Measurements from ENCODE around the gene PRKAR1B.
"Not testable (repeated sequence)": the region's sequence is repeated elsewhere in the genome, so short reads cannot be mapped to it uniquely, and the experiment has no call there.

PRKAR1B gene

GRCh38 chr7:668139-668931, 58.7 kb downstream of the PRKAR1B start:
- no peak for DNase-seq (ENCODE audit: low spot score)

- no peak for DNase-seq (ENCODE audit: low spot score)
These were observed 60.4 kb downstream of the PRKAR1B start for GRCh38 chr7:666454-667292.

GRCh38 chr7:665736-666453, 61.2 kb downstream of the PRKAR1B start:
- no peak for DNase-seq (ENCODE audit: low spot score)

- DNase-seq (ENCODE audit: low spot score) = no peak
These were observed 61.9 kb downstream of the PRKAR1B start for GRCh38 chr7:664997-665735.

DNA sequence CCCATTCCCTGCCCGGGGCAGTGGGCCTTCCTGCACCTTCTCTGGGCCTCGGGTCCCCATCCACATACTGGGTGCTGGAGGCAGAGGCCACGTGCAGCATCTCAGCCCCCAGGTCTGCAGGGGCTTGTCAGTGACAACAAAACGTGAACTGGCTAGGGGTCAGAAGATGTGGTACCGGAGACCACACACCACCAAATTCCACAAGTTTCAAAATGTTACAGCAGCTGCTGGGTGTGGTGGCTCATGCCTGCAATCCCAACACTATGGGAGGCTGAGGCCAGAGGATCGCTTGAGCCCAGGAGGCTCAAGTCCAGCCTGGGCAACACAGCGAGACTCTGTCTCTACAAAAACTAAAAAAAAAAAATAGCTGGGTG, 62.7 kb downstream of the PRKAR1B start:
- no peak for DNase-seq (ENCODE audit: low spot score)

- DNase-seq (ENCODE audit: low spot score) = no peak
These were observed 64.5 kb downstream of the PRKAR1B start for GRCh38 chr7:662576-662975.

GRCh38 chr7:659996-660395, 67.1 kb downstream of the PRKAR1B start:
- DNase-seq (ENCODE audit: low spot score) = no peak

DNA sequence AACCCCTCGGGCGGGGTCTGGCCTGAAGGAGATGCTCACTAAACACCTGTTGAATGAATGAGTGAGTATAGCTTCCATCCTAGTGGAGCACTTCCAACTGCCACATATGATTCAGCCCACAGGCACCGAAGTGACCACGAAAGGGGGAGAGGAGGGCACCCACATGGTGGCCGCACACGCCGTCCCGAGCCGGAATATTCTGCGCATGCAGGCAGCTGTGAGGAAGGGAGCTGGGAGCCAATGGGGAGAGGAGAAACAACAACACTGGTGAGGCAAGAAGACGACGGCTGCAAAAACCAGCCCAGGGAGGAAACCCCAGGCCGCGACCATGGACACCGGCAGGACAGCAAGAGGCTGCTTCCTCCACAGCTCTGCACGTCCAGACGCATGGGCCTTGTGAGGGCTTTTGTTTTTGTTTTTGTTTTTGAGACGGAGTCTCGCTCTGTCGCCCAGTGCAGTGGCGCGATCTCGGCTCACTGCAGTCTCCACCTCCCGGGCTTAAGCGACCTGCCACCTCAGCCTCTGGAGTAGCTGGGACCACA, 67.7 kb downstream of the PRKAR1B start:
- no peak for DNase-seq (ENCODE audit: low spot score)

DNA sequence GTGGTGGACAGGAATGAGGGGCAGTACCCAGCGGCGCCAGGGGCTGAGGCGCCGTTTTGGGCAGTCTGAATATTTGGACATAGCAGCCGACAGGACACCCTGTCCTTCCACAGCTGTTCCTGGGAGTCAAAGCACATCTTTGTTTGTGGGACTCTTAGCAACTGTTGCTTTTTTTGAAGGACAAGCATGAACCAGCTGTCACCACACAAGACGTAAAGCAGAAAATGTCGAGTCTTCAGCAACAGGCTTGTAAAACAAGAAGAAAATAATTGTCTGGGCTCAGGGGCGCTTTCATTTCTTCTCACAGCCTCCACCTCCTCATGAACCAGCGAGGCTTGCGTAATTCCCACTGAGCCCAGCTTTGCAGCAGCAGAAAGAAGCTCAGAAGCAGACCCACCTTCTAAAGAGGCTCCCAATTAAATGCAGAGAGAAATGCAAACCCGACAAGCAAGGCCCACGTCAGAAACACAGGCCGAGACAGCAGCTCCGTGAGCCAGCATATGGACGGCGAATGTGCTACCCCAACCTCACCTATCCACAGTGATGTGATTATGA, 69.4 kb downstream of the PRKAR1B start:
- DNase-seq (ENCODE audit: low spot score) = no peak

DNA sequence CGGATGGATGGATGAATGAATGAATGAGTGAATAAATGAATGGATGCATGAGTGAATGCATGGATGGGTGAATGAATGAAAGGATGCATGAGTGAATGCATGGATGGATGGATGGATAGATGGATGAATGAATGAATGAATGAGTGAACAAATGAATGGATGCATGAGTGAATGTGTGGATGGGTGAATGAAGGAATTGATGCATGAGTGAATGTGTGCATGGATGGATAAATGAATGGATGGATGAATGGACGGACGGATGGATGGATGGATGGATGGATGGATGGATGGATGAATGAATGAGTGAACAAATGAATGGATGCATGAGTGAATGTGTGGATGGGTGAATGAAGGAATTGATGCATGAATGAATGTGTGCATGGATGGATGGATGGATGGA, 70.1 kb downstream of the PRKAR1B start:
- DNase-seq (ENCODE audit: low spot score) = not testable (repeated sequence)

DNA sequence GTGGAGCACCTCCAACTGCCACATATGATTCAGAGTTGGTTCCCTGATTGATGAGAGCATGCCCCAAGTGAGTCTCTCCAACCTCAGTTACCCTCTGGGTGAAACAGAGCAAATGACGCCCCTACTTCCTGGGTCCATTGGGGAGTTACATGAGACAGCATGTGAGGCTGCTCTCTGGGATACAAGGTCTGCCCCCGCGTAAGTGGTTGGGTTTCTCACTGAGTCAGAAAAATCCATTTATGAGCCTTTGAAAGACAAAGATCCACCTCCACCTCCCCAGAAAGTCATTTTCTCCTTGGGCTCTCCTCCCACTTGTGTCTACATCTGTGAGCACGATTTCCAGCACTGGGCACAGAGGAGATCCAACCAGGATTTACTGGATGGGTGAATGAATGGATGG, 71.3 kb downstream of the PRKAR1B start:
- DNase-seq (ENCODE audit: low spot score) = no peak

DNA sequence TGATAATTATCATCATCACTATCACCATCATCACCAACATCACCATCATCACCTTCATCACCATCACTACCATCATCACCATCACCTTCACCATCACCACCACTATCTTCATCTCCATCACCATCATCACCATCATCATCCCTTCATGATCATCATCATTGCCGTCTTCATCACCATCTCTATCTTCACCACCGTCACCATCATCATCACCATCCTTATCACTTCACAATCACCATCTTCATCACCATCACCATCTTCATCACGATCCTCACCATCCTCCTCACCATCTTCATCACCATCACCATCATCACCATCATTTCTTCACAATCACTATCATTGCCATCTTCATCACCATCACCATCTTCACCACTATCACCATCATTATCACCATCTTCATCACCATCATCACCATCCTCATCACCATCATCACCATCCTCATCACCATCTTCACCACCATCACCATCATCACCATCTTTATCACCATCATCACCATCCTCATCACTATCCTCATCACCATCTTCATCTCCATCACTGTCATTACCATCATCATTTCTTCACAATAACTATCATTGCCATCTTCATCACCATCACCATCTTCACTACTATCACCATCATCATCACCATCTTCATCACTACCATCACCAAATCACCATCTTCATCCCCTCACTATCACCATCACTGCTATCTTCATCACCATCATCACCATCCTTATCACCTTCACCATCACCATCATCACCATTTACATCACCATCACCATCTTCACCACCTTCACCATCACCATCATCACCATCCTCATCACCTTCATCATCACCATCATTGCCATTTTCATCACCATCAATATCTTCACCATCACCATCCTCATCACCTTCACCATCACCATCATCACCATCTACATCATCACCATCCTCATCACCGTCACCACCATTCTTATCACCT, 73.0 kb downstream of the PRKAR1B start:
- DNase-seq (ENCODE audit: low spot score) = no peak

DNA sequence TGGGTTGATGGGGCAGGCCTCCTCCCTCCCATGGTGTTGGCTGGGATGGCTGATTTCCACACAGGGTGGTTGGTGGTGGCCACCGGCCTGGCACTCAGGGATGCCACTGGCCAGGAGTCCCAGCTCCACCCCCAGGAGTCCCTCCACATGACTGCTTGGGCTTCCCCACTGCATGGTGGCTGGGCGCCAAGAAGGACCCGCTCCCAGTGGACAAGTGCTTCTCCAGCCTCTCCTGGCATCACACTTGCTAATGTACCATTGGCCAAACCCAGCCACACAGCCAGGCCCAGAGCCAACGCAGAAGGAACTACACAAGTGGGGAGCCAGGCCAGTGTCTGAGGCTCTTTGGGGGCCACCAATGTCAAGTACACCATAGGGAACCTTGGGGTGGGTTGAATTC, 74.2 kb downstream of the PRKAR1B start:
- no peak for DNase-seq (ENCODE audit: low spot score)

- not testable (repeated sequence) for DNase-seq (ENCODE audit: low spot score)
These were observed 74.9 kb downstream of the PRKAR1B start for GRCh38 chr7:652167-652566.

DNA sequence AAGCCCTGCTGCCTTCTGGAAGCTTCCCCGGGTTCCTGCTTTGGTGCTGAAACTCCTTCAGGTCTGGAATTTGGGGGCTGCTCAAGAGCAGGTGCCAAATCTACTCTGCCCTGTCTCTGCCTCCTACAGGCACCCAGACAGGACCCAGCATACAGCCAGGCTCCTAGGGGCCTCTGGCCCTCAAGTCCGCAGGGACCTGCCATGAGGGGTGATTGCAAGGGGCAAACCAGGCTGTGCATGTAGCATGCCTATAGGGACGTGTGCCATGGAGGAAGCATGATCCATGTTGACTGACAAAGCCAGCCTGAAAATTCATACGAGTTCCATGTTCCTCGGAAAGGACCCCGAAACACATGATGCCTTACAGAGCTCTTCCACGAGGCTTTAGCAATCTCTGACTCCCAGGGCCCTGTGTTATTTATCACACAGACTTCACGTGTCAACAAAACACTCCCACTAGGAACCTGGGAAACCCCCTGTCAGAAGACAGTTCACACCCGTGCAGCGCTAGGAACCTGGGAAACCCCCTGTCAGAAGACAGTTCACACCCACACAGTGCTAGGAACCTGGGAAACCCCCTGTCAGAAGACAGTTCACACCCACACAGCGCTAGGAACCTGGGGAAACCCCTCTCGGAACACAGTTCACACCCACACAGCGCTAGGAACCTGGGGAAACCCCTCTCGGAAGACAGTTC, 75.9 kb downstream of the PRKAR1B start:
- DNase-seq (ENCODE audit: low spot score) = no peak

GRCh38 chr7:650339-651031, 76.6 kb downstream of the PRKAR1B start:
- DNase-seq (ENCODE audit: low spot score) = no peak

- no peak for DNase-seq (ENCODE audit: low spot score)
These were observed 80.1 kb downstream of the PRKAR1B start for GRCh38 chr7:646951-647350.

DNA sequence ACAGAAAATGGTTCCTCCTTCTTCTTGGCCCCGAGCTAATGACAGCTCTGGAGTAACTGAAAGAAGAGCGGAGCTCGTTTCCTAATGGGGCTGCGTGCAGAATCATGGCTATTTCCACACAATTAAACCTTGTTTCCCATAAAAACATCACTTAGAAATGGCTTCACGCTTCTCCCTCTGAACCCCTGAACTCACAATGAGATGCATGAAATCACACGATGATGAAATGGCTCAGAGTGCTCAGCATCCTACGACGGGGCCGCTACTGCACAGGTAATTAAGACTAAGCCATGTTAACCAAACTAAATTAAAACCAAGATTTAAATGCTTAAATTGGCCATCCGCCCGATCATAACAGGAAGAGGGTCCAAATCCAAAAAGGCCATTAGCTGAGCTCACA, 80.6 kb downstream of the PRKAR1B start:
- no peak for DNase-seq (ENCODE audit: low spot score)

DNA sequence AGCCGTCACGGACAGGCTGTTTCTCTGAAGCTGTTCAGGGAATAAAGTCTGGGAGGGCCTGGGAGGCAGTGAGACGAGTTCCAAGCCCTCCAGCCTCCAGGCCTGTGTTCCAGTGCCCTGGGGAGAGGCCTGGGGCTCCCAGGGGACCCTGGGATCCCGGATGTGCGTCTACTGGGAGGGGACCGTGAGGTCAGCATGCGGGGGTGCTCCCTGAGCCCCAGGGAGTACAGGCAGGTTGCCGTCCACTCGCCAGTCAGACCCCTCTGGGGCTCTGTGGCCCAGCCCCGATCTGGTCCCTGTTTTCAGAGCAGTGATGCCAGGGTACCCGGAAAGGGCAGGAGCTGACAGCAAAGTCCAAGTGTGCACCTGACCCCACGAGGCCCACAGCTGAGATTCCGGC, 81.5 kb downstream of the PRKAR1B start:
- no peak for DNase-seq (ENCODE audit: low spot score)

Data from globus pallidus (tissue), 1 donor.